Right hindlimb (tissue), 1 donor: Measurements from ENCODE around the gene DRD4.

ENCODE experiments used
- DNase-seq: peaks from one replicate; pipeline ENCODE4 v3.0.0-alpha.2; 2018

Gene DRD4

GRCh38 chr11:623349-623869 lies 13.7 kb upstream of the DRD4 start:
- peak; percentile 30 for DNase-seq

DNA sequence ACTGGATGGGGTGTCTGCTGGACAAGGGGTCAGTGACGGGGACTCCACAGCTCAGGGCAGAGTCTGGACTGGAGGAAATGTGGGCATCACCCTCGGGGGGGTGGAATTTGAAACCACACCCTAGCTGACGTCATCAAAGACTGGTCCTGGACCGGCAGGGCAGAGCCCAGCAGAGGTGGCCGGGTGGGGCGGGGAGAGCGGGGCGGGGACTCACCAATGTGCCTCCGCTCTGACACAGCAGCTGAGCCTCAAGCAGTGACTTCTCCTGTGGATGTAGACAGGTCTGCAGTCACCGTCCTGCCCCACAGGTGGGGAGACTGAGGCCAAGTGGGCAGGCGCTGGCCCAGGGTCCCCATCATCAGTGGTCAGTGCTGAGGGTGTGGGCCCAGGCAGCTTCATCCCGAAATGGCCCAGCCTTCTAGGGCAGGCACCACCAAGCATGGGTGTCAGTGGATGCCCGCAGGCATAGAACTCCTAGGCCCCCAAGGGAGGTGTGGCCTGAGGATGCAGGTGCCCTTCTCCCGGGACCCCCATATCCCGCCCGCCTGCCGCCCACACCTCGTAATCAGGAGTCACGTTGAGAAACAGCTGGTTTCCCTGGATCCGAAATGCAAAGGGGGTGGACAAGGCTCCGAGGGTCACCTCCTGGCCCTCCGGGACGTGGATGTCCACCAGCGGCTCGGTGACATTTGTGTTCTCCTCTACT lies 12.9 kb upstream of the DRD4 start:
- peak; percentile 20 for DNase-seq

DNA sequence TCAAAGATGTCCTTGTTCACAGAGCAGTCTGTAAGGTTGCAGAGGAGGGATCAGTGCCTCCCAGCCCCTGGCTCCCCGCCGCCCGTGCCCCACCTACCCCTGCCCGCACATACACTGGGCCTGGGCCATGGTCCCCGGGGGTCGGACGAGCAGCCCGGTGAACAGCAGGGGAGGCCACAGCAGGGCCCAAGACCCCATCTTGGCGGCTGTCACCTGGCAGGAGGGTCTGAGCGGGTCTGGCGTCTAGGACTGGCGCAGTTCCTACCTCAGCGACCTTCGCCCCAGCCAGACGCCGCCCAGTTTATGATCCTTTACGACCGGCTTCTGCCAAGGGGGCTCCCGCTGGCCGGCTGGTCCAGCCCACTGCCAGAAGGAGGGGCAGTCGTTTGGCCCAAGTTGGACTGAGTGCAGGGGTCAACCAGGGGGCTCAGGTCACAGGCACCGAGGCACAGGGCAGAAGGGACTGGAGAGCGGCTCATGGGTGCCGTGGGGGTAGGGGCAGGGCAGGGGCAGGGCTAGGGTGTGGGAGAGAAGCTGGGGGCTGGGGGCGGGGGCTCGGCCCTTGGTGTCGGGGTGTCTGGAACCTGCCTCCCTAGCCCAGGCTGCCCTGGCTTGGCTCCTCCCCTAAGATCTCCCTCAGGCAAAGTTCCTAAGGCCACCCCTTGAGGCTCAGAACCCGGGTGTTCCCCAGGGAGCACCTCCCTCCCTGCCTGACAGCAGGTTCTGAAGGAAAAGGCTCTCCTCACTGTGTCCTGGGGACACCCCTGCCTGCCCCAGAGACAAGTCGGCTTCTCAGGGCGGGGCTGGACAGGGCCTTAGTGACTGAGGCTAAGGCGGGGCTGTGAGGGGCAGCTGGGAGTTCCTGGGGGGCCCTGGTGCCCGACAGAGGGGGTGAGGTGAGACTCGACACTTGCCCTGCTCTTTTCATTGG lies 12.1 kb upstream of the DRD4 start, which contains the start of gene CDHR5:
CDHR5 (minus strand) TSS at position 251 of the 931 bp plus-strand sequence; CDS start at position 198, 53 bp downstream.
- DNase-seq = peak; percentile 31

GRCh38 chr11:625636-626268 lies 11.3 kb upstream of the DRD4 start:
- peak; percentile 21 for DNase-seq

DNA sequence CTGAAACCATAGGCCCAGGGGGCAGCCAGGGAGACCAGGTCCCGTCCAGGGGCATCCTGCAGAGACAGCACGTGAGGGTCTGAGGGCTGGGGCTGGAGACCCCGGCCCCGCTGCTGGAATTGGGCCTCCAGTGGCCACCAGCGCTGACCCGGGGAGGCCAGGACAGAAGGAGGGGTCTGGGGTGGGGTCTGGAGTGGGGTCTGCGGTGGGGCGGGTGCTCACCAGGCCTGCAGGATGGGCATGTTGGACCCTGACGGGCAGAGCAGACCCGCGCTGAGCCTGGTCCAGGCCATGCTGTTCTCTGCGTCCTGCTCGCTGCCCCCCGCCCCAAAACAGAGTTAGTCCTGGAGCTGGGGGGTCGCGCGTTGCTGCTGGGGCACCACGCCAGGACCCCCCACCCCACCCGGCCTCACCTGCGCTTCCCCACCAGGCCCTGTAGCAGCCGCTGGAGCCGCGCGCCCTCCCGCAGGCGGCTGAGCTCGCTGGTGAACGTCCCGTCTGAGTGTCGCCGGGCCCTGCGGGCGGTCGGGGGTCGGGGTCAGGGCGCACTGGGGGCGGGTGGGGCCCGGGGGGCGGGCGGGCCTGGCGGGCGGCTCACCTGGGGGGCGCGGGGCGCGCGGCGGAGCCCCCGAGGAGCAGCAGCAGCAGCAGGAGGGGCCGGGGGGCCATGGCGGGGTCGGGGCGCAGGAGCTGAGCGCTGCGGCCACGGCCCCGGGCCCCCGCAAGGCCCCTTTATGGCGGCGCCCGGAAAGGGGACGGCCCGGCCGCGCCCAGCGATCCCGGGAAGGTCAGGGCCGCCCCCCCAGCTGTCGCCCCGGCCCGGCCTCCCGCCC lies 10.4 kb upstream of the DRD4 start, which contains the start of gene SCT:
SCT (minus strand) TSS at position 707 of the 833 bp plus-strand sequence; CDS start at position 669, 38 bp downstream.
- peak; percentile 32 for DNase-seq

DNA sequence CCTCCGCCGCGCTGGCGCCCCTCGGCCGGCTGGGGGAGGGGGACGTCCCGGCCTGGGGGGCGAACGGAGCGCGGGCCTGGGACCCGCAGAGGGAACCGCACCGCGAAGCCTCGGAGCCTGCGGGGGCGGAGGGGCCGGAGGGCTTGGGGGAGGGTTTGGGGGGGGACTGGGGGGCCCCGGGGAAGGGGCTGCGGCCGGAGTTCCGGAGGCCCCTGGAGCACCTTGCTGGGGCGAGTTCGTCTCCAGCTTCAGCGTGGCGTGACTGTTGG lies 9.8 kb upstream of the DRD4 start:
- no peak for DNase-seq

DNA sequence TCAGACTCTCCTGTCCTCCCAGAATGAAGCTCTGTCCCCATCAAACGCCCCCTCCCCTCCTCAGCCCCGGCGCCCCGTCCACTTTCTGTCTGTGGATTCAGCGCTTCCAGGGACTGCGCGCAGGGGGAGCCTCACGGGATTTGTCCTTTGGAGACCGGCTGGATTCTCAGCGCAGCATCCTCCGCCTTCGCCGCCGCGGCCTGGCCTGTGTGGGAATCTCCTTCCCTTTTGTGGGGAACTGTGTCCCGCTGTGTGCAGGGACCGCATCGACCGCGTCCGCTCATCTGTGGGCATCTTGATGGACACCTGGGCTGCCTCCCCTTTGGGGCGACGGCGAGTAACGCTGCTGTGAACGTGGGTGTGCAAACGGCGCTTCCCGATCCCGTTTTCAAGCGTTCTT lies 9.0 kb upstream of the DRD4 start:
- no peak for DNase-seq

GRCh38 chr11:629237-629583 lies 7.9 kb upstream of the DRD4 start:
- peak; percentile 25 for DNase-seq

GRCh38 chr11:630871-631270 lies 6.2 kb upstream of the DRD4 start:
- no peak for DNase-seq

- DNase-seq = no peak
These were observed 1.0 kb upstream of the DRD4 start for GRCh38 chr11:635945-636510.

- DNase-seq = no peak
These were observed 194 bp downstream of the DRD4 start for GRCh38 chr11:637333-637592.

DNA sequence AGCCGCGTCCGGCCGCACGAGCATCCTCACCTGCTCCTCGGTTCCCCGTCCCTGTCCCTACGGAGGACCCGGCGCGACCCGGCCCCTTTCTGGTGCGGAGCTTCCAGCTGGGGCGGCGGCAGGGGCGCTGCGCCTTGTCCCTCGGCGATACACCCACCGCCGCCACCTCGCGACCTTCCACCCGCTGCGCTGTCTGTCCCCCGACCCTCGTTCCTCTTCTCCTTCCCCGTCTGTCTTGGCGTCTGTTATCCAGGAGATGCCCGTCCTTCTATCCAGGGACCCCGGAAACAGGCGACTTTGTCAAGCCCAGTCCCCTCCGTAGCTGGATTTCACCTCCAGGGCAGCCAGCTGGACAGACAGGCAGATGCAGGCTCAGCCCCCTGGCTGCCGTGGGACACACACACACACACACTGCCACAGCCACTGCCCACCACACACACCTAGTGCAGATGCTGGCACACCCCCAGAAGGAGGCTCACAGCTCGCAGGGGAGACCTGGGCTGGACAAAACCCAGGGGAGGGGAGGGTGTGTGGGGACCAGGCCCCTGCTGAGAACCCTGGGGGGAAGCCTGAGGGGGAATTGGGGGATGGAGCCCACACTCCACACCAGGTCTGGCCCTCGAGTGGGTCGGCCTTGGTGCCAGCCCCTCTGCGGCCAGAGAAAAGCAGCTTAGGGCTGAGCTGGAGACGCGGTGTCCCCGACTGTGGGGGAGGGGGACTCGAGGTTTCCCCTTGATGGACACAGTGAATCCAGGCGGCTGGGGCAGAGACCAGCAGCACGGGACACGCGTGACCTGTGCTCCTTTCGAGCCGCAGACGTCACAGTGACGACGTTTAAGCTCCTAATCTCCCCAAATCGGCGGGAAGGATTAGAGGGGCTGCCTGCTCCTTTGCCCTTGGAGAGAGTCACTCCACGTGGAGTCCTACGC lies 788 bp downstream of the DRD4 start:
- DNase-seq = no peak

DNA sequence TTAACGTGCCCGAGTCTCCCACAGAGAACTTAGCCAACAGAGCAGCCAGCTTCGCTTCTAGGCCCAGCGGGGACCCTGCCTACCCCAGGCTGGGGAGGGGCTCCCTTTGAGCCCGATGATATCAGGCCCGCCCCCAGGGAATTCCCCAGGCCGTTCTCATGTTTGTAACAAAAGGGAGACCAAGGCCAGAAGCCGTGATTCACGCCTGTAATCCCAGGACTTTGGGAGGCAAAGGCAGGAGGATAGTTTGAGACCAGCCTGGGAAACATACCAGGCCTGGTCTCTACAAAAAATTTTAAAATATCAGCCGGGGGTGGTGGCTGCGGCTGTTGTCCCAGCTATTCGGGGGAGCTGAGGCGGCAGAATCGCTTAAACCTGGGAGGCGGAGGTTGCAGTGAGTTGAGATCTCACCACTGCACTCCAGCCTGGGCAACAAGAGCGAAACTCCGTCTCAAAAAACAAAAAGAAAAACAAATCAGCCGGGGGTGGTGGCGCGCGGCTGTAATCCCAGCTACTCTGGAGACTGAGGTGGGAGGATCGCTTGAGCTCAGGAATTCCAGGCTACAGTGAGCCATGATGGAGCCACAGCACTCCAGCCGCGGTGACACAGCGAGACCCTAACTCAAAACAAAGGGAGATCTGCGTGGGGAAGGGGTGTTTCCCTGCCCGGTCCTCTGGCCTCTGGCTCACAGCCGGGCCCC lies 1.7 kb downstream of the DRD4 start:
- DNase-seq = no peak

- DNase-seq = no peak
These were observed 2.4 kb downstream of the DRD4 start for GRCh38 chr11:639332-639955.

DNA sequence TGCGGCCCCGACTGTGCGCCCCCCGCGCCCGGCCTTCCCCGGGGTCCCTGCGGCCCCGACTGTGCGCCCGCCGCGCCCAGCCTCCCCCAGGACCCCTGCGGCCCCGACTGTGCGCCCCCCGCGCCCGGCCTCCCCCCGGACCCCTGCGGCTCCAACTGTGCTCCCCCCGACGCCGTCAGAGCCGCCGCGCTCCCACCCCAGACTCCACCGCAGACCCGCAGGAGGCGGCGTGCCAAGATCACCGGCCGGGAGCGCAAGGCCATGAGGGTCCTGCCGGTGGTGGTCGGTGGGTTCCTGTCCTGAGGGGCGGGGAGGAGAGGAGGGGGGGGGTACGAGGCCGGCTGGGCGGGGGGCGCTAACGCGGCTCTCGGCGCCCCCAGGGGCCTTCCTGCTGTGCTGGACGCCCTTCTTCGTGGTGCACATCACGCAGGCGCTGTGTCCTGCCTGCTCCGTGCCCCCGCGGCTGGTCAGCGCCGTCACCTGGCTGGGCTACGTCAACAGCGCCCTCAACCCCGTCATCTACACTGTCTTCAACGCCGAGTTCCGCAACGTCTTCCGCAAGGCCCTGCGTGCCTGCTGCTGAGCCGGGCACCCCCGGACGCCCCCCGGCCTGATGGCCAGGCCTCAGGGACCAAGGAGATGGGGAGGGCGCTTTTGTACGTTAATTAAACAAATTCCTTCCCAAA lies 3.1 kb downstream of the DRD4 start:
- no peak for DNase-seq

DNA sequence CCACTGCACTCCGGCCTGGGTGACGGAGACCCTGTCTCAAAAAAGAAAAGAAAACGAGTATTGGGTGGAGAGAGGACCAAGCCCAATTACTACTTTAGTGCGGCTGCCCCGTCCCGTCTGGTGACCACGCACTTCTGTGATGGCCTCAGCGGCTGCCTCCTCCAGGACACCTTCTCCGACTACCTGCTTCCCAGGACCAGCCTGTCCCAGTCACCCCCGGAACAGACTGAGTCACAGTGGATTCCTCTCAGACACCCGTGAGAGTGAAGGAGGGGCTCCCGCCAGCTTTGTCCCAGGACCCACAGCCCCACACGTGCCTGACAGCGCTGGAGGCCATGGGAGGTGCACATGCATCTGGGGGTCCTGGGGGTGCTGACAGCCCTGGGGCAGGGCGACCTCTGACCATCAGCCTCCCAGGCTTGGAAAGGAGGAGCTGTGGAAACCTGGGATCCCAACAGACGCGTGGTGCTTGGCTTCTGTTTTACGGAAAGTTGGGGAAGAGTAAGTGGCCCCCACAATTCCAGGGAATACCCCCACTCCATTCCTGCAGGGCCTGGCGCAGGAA lies 4.8 kb downstream of the DRD4 start:
- no peak for DNase-seq

DNA sequence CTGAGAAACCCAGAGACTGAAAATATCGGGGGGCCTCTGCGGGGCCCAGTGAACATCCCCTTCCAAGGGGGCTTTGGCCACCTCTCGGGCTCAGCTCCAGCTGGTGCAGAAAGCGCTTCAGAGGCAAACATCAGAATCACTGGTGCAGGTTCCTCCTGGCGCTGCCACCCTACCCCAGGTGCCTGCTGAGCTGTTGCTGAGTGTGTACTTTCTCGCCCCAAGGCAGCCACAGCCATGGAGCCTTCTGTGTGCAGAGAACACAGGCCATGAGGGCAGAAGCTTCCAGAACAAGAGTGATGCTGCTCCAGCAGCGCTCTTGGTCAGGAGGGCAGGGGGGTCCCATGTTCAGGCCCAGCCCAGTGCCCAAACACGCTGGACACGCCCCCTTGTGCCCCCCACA lies 6.3 kb downstream of the DRD4 start:
- DNase-seq = no peak

GRCh38 chr11:643849-644738 lies 7.0 kb downstream of the DRD4 start:
- no peak for DNase-seq
